Activated T-cell treated with anti-CD3 and anti-CD28 coated beads for 24 hours (primary cell): Measurements from ENCODE around the gene ZFHX3.

Experiments
- DNase-seq: peaks from one replicate; pipeline ENCODE4 v3.0.0-alpha.2; 2020; ENCODE audit warnings: low read depth

The ZFHX3 gene

DNA sequence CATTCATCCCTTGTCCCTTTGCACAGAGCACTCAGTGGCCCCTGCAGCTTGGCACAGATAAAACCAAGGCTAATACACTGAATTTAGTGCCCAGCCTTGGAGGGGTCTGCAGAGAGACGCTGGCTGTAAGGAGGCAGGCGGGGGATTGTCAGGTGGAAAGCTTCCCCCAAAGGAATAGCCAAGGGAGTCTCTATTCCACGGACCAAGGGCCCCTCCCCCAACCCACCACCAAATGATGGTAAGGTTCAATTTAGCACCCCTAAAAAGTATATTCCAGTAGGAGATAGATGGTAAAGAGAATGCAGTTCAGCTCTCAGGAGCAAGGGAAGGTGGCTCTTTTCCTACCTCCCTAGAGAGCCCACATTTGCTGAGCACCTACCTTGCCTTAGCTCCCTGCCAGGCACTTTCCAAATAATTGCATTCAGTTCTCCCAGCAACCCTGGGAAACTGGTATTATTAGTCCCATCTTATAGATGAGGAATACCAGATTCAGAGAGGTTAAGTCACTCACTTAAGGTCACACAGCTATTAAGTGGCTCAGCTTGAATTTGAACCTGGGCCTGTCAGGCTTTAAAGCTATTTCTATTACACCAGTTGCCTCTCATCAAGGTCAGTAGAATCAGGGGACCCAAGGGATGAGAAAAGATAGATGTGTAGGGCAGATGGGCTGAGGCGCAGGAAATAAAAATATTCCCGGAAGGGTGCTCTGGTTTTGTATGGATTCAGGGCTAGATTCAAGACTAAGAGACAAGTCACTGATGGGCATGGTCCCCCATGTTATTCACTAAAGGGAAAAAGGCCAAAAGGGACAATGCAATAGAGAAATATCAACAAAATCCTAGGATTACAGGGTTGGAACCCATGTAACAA, 20.0 kb upstream of the ZFHX3 start:
- no peak for DNase-seq

DNA sequence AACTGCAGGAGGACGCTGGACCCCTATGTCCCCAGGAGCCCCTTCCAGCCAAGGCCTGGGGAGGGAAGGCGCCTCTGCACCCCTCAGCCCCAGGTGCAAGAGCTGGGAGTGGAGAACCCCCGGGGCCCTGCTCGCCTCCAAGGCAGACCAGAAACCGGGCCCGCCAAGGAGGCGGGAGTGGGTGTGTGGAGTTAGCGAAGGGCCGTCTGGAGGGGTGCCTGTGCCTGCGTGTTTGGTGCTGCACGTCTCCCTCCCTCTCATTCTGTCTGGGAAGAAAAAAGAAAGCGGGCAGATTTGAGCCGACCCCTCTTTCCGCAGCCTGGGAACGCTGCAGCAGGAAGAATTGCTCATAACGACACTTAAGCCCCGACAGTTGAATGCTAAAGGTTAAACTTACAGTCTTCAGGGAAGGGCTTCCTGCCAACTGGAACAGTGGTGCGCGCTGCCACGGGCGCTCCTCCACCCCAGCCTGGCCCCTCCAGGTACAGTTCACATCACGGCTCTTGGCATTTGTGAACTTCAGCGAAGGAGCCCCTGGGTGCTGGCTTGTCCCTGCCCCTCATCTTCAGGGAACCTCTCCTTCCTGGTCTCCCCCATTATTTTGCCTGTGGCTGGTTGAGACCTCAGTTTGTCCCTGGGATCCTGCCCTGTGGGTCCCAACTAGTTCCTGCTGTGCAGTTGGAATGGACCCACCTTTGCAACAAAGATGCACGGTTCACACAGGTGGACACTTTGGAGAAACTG, 19.2 kb upstream of the ZFHX3 start:
- DNase-seq = no peak

DNA sequence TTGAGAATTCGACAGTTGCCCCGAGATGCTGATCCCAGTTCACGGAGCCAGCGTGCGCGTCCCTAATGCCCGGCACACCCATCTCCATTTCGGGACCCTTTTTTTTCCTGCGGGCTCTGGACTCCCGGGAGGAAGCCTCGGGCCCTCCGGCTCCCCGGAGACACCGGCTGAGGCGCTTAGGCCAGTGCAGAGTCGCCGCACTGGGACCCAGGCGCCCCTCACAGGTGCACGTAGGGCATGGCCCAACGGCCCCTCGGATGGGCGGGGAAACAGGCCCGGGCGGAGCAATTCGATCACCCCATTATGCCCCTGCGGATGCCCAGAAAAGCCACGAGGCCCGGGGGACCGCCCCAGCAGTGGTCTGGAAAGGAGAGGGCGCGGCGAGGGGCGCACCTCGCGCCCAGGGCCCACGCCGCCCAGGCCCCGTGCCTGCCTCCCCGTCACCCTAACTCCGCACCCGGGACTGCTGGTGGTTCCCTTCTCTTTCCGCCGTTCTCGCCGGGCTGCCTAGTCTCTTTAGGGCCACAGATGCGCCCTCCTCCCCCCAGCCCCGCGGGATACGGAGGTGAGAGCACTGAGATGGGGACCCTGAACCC, 18.5 kb upstream of the ZFHX3 start:
- no peak for DNase-seq

DNA sequence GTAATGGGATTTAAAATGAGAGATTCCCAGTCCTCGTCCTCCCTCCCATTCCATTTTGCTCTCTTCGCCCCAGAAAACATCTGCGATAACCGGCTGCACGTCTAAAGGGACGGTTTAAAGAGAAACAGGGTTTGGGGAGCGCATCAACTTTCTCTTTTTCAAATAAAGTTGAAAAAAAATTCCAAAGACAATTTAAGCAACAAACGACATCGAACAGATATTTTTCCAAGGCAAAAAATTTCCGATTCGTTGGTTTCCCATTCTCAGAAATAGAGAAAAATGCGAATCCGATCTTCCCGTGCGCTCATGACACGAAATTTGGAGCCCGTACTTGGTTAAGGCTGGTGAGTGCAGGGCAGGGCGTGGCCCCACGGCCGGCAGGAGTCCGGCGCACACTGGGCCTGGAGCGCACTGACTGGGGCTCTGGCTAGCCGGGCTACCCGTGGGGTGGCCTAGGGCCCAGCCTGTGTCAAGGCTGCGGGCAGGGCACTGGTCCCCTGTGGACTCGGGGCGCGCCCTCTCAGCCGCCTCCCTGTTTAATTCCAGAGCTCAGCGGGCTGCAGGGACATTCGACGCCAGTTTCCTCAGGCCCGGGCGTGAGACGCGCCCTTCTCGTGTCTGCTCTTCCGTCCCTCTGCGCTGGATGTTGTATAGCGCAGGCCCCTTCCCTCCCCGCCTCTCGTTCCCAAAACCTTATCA, 17.9 kb upstream of the ZFHX3 start:
- no peak for DNase-seq

DNA sequence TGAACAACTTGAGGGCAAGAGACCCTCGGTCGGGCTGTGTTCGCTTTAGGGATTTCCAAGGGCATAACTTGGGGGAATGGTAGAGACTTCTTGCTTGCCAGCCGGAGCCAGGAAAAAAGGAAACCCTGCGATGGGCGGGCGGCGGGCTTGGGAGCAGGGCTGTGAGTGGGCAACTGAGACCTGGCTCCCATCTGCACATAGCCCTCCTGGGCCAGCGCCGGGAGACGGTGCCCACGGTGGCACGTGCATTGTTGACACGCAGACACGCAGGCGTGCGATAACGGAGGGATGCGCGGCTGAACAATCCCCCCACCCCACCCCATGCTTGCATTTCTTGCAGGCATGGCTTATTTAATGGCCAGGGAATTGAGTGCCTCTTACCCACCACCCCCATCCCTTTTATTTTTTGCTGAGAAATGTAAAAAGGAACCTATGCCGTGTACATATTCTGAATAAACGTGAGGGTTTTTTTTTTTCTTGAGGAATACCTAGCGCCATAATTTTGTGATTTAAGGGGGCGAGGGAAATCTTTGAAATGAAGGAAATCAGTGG, 17.1 kb upstream of the ZFHX3 start:
- no peak for DNase-seq

DNA sequence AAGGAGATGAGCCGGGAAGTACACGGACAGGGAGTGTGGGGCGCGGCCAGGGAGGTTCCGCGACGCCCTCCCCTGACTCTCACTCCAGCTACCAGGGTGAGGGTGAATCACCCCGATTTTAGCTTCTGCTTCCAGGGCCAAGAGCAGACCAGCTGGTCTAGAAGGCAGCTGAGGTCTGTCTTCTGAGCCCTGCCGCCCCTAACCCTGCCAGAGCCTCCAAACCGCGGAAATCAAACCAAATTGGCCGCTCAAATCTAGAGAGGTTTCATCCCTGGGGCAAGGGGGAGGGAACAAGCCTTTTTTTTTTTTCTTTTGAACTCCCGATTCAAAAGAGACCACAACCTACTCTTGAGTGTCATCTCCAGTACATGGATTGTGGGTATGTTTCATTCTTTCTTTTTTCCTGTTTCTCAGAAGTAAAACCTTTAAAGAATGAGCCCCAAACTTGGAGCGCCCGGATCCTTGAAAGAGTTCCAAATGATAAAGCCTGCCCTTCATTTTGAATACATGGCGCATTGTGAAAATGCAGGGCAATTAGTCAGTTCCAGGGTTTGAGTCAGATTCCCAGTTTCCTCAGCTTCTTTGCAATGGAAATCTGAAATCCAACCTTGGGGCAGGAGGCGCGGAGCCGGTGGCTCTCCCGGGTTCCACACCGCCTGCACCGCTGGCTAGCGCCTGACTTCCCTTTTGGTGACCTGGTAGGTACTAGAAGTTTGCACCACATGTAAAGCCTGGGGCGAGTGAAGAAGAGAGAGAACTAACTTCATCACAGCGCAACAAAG, 16.5 kb upstream of the ZFHX3 start:
- DNase-seq = no peak

DNA sequence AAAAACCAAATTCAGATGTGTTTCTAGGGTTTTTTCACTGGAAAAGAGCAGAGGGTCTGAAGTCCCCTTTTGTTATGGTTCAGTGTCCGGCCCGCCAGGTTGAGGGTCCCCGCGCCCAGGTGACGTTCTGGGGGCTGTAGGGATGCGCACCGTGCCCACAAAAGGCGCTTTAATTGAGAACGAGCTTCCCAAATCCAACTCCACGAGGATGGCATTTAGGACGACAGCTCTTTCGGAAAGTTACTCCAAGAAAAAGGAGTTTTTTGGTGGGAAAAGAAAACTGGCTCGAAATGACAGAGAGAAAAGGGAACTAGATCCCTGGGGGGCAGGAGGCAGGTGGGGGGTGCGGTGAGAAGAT, 15.9 kb upstream of the ZFHX3 start:
- no peak for DNase-seq

DNA sequence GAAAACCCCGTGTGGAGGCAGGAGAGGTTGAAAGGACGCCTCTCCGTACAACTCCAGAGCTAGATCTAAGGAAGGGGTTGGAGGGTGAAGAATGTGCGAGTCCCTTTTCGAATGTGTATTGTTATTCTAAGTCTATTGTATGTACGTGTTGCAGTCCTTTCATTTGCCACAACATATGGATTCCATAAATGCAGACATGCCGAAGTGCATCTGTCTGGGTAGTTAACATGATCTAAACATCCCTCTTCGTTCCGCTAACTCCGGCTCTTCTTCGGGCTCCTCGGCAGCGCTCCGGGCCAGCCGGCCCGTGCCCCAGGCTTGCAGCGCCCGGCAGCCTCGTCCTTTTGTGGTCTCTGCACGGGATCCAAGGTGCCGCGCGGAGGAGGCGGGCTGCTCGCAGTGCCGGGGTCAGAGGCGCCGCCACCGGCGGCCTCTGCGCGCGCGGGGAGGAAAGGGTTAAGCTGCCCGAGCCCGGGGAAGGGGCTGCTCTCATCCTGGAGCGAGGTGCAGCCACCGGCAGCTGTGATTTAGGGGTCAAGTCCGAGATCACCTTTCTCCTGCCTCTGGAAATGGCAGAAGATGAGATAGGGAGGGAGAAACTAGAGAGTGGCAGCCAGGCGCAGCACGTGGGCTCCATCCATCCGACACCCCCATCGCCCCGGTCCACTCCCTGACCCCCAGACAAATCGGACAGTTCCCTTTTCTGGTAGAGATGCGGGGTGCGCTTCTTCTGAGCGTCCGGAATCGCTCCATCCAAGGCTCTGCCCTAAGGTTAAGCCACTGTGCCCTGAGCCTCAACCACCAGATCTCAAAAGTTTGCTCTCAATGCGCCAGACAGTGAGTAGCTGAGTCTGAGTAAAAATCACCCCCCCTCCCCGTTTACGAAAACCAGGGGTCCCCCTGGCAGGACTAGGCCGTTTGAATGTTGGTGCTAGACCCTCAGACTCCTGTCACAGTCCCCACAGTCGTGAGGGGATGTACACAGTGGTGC, 15.1 kb upstream of the ZFHX3 start:
- no peak for DNase-seq

DNA sequence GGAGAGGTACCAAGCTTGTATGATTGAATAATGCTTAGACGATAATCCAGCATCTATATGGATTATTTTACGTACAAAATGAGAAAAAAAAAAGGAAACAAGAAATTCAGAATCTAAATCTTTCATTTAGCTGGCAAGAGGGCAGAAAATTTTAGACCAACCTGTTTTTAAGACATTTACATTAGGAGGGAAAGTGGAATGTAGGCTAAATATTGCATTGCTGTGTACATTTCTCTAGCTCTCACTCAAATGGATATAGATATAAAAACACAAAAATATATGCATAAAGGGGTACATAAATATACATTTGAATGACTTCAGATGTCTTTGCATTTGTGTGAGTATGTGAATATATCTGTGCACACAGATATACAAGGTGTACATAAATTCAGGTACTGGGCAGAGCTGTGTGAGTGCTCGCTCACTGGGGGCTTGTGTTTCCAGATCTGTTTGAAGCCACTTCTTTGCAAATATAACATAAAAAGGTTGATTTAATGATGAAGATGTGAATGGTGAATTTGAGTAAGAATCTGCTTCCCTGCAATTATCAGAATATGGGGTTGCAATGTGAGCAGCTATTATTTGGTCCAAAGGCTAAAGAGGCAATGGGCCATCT, 14.2 kb upstream of the ZFHX3 start:
- DNase-seq = no peak

DNA sequence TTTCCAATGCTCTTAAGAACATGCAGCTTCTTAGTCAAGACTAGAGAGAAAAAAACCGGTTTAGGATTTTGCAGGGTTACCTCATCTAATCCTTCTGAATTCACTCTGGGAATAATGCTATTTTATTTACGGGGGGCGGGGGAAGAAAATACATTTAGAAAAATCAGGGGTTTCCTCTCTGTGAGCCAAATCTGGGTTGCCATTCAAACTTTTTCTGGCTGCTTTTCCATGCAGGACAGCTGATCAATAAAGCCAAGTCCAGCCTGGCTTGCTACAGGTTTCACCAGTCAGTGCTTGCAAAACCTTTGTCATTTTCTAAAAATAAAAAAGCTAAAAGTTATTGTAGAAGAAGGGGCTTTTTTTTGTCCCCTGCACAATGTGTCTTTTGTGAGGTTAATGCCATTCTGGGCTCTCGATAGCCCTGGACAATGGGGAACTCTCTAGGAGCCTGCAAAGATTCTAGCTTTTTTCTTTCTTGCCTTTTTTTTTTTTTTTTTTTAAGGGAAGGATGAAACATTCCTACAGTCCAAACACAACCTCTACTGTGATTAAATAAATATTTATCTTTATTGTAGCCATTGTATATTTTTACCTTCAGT, 13.1 kb upstream of the ZFHX3 start:
- DNase-seq = no peak

DNA sequence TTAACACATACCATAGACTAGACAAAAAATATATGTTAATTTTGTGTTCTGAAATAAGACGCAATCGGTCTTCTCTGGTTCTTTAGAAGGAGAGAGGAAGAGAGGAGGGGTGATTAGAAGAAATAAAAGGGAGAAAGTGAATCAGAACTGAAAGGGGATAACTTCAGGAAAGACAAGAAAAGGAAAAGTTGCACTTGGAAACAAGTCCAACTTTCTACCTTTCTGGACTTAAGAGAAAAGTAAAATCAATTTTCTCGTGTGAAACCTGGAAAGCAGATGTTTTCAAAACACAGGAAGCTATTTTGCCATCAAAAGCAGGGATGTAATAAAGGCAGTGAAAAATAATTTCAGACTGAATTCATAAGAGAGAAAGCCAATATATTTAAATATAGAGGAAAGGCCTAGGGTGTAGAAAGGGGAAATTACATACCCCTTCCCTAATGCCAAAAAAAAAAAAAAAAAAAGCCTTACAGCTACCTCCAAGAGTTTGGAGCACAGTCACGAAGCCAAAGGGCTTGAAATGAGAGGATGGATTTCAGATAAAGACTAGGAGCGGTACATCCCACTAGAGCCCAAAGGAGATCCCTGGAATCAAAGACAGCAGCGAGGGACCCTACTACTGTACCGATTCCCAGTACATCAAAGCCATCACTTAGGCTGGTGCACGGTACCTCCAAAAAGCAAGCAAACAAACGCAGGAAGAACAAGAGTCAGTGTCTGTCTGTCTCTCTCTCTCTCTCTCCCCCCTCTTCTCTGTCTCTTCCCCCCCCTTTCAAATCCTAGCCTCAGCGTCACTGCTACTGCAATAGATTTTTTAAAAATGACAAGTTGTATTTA, 12.1 kb upstream of the ZFHX3 start:
- no peak for DNase-seq

DNA sequence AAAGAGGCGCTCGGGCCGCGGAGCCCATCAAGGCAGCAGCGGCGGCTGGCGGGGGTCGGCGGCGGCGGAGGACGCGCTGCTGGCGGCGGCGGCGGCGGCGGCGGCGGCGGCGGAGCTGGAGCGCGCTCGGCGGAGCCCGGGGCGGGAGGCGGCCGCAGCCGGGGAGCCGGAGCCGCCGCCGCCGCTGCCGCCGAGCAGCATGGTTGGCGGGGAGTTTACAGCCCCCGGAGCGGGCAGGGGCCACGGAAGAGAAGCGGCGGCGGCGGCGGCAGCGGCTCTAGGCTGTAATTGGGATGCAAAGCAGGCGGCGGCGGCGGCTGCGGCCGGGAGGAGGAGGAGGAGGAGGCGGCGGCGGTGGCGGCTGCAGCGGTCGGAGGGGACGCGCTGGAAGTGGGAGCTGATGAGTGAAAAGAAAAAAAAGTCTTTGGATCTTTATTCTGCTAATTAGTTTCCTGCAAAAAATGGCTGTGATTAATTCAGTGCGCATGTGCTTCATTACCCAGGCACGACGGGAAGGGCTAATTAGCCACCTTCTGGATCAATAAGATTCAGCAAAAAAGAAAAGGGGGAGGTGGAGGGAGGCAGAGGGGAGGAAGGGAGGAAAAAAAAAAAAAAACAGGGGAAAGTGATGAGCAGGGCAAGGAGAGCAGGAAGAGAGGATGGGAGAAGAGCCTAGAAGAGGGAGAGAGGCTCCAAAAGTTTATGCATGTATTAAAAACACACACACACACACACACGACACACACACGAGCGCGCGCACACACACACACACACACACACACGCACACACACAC, 10.9 kb upstream of the ZFHX3 start:
- no peak for DNase-seq

DNA sequence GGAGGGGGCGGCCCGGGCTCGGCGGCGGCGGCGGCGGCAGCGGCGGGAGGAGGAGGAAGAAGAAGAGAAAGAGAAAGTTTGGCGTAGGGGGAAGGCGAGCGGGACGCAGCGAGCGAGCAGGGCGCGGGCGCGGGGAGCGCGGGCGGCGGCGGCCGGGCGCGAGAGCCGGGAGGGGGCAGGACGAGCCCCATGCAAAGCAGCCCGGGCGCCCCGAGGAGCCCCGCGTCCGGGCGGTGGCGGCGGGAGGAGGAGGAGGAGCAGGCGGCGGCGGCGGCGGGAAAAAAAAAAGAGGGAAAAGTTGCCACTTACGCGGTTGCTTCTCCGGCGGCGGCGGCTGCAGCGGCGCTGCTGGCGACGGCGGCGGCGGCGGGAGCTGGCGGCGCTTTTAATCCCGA, 10.3 kb upstream of the ZFHX3 start:
- no peak for DNase-seq

DNA sequence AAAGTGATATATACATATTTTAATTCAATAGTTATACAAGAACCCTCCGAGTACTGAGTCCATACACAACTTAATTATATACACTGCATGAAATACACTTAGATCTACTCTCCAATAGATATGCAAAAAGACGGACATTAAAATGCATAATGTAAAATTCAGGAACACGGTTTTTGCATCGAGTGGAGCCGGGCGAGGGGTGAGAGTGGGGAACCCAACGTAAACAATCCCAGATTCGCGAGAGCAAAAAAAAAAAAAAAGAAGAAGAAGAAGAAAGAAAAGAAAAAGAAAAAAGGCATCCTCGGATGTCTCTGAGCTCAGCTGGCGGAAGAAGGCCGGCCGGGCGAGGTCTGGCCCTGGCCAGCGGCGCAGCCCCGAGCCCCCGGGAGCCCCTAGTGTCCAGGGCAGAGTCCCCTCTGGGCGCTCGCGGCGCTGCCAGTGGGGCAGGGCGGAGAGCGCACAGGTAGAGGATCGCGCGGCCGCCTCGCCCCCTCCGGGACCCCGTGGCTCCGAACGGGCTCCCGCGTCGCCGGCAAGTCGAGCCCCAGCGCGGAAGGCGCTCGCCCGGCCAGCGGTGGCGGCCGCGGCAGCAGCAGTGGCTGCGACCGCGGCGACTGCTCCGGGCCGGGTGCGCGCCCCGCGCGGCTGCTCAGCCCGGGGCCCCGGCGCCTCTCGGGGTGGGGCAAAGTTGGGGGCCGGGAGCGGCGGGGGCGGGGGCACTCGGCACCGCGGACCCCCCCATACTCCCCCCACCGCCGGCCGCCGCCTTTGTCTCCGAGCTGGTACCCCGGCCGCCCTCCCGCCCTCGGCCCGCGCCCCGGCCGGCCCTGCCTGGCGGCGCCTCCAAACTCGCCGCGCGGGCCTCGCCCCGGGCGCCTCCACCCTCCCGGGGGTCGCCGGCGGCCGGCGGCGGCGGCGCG, 9.6 kb upstream of the ZFHX3 start:
- no peak for DNase-seq

DNA sequence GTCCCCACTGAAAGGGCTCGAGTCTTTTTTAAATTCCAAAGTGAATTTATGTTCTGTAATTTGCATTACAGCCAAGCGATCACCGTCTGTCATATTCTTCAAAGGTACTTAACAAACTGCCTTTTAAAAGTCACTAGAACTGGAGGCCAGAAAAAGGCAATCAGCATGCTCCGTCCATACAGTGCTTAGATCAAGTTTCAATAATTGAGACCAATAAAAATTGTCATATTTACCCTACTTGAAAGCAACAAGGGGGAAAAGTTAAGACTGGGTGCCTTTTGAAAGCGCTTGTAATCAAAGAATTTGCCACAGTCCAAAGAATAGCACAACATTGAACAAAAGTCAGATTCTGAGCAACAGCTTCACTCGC, 9.0 kb upstream of the ZFHX3 start:
- no peak for DNase-seq

DNA sequence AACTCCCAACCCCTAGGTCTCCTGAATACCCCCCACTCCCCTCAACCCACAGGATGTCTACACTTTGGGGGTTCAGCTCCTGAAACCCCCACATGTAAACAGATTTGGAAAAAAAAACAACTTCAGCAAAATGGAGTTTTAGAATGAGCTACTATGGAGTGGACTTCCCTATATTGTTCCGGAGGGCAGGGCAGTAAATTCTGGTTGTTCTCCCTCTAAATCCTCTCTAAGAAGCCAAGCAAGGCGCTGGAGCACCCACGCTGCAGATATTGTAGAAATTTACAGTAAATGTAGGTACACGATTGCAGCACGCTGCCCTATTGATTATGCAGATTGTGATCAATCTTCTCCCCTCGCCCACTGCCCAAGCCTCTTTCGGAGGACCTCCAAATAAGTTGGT, 8.5 kb upstream of the ZFHX3 start:
- DNase-seq = no peak
